ENCODE results near the gene HCRTR1.
A peak's percentile ranks its signal among the peaks of the same experiment; 100 is the strongest.

The HCRTR1 gene

DNA sequence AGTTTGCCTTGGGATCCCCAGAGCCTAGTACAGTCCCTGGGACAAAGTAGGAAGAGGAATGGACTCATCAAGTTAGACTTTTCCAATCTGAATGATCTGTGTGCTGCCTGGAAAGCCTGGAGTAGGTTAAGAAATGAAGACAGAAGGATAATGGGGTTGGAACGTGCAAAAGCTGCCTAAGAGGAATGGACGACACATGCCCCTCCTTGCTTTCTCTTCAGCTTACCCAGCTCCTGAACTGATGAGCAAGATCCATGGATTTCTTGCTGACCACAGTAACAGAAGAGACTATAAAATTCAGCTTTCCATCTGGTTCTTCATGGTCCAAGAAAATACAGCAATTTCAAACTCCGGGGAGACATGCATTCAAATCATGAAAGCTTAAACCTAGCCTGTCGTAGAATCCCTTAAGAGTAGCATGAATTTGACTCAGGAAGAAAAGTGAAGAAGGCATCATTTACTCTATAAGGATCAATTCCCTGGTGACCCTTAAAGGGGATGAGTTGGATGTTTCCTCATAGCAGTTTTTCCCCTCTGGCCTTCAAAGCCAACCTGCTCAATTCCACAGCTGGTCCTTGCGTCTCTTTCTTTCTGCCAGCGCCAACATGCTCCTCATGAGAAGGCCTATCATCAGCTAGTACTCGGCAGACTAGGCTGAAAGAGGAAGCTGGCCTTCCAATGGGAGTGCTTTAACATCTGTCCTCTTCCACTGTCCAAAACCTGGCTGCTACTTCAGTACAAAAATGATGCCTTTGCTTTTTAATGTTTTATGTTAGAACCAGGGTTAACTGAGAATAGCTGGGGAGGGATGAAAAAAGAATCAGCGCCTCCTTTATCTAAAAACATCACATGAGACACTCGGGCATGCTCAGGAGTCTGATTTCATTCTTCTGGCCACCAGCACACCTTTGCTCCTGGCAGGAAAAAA, 32.9 kb downstream of the HCRTR1 start:
- no peak for DNase-seq (ENCODE audit: low read depth)

DNA sequence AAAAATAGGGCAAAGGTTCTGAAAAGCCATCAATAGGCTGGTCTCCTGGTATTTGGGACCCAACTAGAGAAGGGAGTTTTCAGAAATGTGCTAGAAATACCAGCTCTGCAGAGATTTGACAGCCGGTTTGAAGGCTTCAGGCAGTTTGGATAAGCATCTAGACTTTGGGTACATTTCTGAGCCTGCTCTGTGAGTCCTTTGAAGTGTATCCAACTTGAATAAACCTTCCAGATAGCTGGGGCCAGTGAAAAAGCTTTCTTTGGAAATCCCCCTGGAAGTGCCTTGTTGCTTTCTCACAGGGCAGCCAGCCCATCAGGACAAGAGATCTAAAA, 33.6 kb downstream of the HCRTR1 start:
- DNase-seq (ENCODE audit: low read depth), result no peak

DNA sequence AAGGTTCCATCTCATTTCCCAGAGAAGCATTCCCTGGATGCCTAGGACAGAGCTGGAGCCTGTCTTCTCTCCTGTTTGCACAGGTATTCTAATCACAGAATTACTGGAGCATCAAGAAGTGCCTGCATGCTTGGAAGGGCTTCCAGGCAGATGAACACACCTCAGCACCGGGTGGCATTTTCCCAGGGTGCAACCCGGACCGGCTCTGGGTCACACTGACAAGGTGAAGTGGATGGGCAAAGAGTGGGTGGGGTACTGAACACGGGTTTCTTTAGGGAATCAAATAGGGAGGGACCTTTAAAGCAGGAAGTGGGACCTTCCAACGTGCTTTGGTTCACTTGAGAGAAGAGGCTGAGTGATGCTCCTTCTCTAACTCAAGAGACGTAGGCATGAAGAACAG, 34.3 kb downstream of the HCRTR1 start:
- no peak for DNase-seq (ENCODE audit: low read depth)

DNA sequence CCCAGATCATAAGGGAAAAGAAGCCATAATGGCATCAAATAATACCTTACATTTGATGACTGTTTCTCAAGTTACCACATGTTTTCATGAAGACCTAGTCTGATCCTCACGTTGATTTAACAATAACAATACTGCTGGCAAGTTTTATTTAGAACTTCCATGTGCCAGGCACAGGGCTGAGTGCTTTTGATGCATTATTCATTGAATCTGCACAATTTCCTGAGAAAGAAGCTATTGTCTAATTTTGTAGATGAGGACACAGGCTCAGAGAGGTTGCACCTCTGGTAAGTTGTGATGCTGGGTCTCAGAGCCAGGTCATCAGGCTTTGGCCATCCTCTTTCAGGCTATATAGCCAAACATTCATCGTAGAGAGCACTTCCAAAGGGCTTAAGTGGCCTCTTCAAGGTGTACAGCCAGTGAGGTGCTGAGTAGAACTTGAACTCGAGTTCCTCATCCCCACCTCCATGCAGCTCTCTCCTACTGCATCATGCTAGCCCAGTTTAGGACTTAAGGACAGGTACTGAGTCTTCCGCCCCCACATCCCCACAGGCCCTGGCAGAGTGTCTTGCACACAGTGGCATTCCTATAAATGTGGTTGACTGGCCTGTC, 35.5 kb downstream of the HCRTR1 start:
- no peak for DNase-seq (ENCODE audit: low read depth)

DNA sequence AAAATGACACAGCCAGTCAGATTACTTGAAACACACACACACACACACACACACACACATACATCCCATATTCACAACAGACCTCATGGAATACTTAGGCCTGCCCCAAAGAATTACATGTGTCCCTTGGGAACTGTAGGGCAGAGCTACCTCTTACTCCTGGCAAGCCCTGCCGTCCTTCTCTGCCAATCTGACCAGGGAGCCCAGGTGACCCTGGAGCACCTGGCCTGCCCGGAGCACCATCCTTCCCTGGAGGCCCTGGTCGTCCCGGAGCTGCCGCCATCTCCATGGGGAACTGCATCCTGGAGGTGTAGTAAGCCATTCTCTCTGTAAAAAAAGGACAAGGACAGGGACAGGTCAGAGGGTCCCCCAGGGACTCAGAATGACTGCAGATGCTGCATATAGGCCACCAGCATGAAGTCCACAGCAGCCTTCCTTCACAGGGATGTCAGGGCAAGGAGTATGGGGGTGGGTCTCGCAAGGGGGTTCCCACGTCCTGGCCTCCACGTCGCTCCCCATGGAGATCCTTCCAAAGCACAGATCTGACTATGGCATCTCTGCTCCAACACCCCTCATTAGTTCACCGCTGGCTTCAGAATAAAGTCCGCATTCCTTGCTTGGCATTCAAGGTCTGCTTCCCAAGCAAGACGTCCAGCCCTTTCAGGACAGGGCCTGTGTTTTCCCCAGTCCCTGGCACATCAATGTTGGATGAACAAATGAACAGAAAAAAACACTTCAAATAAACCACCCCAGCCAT, 36.4 kb downstream of the HCRTR1 start:
- DNase-seq (ENCODE audit: low read depth), result no peak

DNA sequence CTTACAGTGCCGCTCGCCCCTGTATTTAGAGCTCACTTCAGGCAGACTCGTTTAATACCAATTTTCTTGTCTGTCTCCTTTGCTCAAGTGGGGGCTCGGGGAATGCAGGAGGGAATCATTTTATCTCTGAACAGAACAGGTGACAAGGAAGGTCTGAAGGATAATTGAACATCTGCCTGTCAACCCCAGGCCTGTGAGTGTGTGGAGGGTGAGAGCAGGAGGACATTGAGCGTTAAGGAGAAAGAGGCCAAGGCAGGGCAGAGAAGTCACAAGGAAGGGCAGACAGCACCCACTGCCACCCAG, 36.9 kb downstream of the HCRTR1 start:
- DNase-seq (ENCODE audit: low read depth), result no peak

DNA sequence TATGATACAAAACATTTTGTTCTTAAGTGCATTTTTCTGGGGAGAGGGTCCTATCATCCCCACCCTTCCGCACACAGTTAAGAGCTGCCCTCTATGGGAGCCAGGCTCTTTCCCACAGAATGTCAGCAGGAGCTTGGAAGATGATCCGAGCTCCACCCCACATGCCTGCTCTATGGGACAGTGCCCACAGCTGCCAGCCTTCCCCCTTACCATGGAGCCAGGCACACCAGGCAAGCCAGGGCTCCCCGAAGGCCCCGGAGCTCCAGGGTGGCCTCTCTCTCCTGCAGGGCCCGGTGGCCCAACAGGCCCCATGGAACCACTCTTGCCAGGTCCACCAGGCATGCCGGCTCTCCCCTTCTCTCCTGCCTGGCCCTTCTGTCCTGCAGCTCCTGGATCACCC, 37.6 kb downstream of the HCRTR1 start:
- DNase-seq (ENCODE audit: low read depth), result no peak

DNA sequence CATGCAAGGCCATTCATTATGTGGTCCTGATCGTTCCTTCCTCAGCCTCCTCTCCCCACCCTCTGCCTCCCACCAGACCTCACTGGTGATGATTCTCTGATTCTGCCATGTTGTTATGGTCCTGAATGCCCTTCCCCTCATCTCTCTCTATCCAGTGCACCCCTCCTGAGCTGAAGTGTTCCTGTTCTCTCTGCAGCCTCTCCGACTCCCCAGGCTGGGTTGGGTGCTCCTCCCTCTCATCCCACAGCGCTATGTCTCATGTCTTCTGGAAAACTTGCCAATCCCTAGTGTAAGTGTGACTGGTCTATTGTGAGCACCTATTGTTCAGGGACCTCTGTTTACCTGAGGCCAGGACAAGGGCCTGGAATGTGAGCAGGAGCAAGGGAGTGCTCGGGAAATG, 38.3 kb downstream of the HCRTR1 start:
- no peak for DNase-seq (ENCODE audit: low read depth)

DNA sequence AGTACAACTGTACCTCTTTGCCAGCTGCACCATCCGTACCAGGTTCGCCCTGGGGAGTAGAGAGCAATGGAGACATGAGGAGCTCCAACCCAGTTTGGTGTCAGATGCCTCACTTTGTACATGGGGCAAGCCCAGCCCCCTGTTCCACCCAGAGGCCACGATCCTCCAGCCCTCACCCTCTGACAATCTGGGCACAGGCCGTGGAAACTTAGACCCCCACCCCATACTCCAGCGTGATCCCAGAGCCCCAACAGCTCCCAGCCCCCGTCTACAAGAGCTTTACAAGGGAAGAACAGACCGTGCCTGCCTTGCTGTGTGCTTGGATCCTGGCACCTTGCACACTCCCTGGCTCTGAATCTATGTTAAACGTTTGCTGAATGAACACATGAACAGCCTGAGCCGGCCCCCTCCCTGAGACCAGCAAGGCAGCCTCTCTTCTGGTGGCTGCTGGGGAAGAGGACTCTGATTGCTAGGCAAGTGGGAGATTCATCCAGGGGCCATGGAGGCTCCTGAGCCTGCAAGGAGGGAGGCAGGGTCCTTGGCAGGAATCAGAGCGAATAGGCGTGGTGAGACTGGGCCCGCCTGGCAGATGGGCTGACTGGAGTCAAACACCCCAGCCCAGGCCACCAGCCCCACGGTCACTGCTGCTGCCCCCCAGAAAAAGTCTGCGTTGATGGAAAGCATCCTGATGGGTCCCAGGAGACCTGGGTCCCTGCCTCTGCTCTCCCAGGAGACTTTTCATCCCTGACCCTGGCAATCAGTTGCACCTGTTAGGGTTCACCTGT, 39.7 kb downstream of the HCRTR1 start:
- DNase-seq (ENCODE audit: low read depth), result no peak

DNA sequence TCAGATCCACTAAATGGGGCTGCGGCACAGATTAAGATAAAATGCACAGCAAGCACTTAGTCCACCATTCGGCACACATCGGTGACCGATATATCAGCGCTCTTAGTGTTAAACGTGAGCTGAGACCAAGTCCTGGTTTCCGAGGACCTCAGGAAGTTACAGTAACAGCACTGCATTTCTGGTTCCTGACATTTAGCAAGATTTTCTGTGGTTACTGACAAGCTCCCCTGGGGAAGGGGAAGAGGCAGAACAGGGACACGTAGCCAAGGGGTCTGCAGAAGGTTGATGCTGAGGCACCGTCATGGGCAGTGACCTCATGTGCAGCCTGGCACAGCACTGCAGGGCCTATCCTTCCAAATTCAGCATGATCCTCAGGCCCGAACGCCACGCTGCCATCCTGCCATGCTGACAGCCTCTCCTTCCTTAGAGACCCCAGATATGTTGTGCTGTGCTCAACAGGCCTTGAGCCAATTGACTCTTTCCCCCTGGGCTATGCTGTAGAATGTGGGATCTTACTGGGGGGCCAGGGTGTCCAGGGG, 40.6 kb downstream of the HCRTR1 start:
- DNase-seq (ENCODE audit: low read depth), result no peak

DNA sequence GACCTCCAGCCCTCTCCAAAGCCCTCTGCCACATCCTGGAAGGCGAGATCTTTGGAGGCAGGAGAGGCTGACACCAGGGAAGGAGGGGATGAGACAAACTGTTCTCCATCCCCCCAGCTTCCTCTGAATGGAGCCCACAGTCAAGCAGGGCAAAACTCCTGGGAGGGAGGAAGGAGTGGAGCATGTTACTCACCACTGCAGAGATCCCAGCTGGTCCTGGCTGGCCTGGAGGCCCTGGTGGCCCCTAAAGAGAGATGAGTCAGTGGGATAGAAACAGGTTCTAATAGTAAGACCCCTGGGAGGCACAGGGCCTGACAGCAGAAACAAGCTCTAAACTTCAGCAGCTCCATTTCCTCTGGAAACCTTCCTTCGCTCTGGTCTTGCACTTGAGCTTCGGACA, 41.2 kb downstream of the HCRTR1 start:
- DNase-seq (ENCODE audit: low read depth), result no peak

DNA sequence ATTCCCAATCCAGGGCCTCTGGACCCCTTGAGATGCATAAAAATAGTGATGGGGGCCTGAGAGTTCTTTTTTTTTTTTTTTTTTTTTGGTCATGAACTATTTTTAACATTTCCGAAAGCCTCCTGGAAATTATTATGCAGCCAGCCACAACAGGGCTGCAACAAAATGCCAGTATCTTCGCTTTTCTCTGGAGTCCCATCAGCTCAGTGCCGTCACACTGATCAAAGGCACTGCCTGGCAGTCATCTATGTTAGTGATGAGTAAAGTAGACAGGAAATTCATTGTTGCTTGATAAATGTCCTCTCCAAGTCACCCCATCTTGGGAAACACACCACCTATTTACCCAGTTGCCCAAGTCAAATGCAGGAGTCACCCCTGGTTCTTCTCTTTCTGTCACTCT, 42.4 kb downstream of the HCRTR1 start:
- no peak for DNase-seq (ENCODE audit: low read depth)

DNA sequence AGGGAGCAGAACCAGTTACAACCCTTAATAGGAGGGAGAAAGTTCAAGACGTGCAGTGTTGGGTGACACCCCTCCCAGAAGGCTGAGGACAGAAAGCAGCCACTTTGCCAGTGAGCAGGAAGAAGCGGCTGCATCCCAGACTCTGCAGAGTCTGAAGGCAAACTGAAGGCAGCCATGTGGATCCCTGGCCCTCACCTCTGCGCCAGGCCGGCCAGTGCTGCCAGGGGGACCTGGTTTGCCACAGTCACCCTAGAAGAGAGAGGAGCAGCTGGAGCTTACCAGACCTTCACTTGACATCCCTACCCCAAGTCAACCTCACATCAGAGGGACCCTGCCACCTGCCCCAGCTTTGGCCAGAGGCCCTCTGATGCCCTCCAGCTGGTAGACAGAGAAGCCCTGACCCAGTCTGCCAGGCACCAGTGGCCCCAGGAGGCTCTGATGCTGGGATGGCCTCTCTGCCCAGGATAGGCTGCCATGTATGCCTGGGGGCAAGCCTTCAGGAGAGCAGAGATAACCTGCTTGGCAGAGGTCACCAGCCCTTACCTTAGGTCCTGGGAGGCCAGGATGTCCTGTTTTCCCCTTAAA, 43.5 kb downstream of the HCRTR1 start:
- no peak for DNase-seq (ENCODE audit: low read depth)

DNA sequence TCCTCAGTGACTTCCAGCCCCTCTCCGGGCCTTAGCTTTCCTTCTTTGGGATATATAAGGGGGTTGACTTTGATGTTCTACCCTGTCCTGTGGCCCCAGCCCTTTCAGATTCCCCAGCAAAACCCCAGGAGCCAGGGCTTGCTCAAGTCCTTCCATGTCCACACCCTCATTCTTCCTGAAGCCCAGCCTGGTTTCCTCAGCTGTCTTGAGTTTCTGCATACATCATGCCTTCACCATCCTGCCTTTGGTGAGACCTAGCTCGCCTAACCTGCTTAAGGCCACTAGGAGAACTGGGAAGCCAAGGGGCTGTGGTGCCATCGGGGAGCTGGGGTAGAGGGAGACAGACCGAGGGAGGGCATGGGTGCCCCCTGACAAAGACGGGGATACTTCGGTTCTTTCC, 44.4 kb downstream of the HCRTR1 start:
- no peak for DNase-seq (ENCODE audit: low read depth)

DNA sequence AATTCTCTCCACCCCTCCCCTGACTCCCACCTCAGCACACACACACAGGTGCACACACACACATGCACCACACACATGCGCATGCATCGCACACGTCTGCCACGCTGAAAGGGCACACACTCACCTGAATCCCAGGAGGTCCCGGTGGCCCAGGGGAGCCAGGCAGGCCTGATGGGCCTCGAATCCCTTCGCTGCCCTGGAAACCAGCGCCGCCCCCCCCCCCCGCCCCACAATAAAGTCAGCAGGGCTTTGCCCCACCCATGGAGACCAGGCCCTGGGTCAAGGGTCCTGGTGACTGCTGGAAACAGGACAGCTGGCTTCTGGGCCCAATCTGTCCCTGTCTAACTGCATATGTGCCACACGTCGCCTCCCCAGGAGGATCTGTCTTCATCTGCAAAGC, 45.0 kb downstream of the HCRTR1 start:
- no peak for DNase-seq (ENCODE audit: low read depth)

DNA sequence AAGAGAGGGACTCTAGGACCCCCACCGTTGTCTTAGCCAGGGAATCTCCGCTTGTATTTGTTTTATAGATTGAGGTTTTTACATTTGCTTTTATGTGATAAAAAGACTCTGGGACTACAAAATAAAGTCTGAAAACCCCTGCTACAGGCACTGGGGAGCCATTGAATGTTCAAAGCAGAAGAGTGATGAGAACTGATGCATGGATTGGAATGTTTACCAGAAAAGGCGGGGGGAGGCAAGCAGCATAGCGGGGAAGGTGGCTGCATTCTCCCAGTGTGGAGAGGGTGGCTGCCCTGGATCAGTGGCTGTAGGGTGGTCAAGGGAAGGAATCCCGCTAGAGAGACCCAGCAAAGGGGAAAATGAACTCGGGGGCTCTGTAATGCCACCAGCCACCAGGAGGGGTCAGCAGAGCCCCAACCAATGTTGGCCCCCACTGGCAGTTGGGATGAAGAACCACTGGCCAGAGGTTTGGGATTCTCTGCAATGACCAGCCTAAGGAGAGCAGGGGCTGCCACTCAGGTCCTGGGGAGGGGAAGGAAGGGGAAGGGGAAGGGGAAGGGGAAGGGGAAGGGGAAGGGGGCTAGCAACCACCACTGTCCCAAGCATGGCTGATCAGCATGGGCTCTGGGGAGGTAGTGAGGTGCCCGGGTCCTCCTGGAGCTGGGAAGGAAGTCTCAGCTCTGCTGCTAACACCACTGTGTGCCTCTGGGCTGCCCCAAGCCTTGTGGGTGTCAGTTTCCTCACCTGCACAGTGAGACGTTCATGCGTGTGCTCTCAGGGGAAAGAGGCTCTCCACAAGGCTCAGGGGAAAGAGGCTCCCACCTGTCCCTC, 46.3 kb downstream of the HCRTR1 start:
- DNase-seq (ENCODE audit: low read depth), result peak; percentile 24

DNA sequence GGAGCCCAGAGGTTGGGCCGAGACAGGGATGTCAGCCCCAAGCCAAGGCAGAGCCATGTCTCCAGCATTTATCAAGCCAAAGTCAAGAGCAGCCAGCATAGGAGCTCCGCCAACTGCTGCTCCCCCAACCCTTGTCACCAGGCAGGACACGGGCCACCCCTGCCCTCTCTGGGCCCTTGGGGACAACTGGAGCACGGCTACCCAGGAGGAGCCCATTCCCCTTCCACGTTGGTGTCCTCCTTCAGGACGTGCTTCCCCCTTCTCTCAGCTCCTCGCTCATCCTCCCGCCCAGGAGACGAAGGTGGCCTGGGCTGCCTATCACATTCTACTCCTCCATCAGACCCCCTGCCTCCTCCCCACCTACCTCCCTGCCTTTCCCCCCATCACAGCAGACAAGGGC, 47.0 kb downstream of the HCRTR1 start:
- no peak for DNase-seq (ENCODE audit: low read depth)

DNA sequence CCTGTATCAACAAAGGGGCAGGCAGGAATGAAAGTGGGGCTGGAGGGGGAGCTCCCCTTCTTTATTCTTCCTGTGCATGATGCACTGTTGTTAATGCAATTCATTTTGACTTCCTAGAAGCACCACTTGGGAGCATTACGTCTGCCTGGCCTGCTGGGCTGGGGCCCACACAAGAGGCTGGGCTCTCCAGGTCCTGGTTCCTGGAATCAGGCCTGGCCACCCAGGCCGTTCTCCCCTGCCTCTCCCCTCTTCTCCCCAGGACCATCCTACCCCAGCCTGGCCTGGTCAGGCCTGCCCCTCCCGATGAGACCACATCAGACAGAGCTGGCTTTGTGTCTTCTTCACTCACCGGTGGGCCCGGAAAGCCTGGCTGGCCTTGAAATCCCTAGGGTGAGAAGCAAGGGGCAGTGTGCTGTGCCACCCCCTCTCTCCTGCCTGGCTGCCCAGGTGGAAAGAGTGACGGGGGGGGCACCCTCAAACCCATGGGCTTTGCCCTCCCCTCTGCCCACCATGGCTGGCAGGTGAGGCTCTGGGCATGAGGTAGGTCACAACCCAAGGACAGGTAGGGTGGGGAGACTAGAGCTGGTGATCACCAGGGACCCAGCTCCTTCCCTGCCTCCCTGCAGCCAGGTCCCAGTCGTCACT, 47.9 kb downstream of the HCRTR1 start:
- DNase-seq (ENCODE audit: low read depth), result no peak

DNA sequence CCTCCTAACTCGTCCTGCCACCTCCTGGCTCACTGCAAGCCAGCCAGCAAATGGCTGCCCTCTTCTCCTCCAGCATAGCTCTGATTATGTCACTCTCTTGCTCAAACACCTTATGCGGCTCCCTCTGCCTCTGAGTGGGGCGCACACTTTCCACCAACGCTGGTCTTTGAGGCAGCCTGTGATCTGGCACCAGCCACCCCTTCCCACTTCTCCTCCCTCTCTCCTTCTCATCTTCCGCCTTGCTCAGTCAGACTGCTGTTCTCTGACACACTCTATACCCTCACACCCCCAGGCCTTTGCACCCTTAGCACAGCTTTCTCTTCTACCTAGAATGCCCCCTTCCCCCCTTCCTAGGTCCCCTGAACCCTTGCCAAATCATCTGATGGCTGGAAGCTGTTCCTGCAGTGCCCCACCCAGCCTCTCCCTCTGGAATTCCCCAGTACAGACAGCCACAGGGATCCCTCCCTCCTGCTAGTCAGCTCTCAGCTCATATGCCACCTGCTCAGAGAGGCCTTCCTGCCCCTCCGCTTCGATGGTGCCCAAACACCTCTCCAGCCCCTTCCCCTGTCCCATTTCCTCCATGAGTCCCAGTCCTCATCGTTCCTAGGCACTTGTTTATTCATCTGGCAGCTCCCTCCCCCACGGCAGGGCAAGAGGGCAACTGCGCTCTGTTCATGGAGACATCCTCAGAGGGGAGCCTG, 48.9 kb downstream of the HCRTR1 start:
- DNase-seq (ENCODE audit: low read depth), result no peak

All from stimulated activated CD4-positive, alpha-beta T cell treated with anti-CD3 and anti-CD28 coated beads, Interleukin-2, amount 100 ng/mL, for 4 hours (primary cell).